GM12891 (cell line): ENCODE measurements around the gene CAPN1.

ENCODE experiments used
- POLR2A ChIP-seq: IDR thresholded peaks from 2 replicates; pipeline ENCODE4 v1.6.1; 2011; ENCODE audit warnings: low read depth, low read length, control low read depth
- POLR2AphosphoS5 ChIP-seq: IDR thresholded peaks from 2 replicates; pipeline ENCODE4 v1.6.1; 2011; ENCODE audit warnings: low read depth, low read length, control low read depth
- TAF1 ChIP-seq: IDR thresholded peaks from 2 replicates; pipeline ENCODE4 v1.6.1; 2011; ENCODE audit warnings: low read depth, low read length, control low read depth

DNA sequence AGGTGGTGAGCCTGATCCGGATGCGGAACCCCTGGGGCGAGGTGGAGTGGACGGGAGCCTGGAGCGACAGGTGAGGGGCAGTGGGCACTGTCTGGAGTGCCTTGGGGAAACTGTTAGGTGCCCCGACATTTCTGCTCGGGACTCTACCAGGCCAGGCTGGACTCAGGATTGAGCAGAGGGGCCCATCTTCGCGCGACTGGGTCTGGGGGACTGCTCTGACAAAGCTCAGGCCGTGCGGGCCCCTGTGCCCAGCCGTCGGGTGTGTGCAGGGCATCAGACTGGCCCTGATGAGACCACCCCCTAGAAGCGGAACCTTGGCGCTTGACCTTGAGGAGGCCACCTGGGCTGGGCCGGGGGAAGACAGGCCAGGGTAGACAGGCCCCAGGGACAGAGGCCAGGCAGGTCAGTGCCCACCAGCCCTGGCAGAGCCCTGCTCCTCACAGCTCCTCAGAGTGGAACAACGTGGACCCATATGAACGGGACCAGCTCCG, 6.3 kb downstream of the CAPN1 start:
- TF ChIP-seq POLR2AphosphoS5 (no peak), TAF1 (no peak), POLR2A (no peak)
